GM18498 (cell line): ENCODE measurements around the gene GUCY2F.

Experiments
- ATAC-seq: cut with Tn5 transposase; IDR thresholded peaks from one replicate; pipeline ENCODE4 v1.9.1; 2021; ENCODE audit warnings: mild to moderate bottlenecking, moderate library complexity; ENCODE audit not compliant: unreplicated experiment

Gene GUCY2F

DNA sequence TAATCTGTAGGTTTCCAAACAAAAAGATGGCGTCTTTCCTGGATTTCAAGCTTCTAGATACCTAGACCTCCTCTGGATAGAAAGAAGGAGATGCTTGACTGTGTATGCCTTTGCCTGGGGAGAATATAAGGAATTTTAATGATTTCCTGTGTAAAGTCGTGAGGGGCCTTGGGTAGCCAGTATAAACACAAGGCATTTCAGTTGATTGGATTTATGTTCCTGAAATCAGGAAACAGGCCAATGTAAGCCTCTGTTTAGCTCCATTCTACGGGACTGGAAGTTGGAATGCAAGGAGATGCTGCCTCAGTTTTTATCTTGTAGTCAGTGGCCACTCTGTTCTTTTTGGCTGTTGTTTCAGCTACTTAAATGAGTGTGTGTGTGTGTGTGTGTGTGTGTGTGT lies 137.2 kb downstream of the GUCY2F start:
- ATAC-seq, result no peak

DNA sequence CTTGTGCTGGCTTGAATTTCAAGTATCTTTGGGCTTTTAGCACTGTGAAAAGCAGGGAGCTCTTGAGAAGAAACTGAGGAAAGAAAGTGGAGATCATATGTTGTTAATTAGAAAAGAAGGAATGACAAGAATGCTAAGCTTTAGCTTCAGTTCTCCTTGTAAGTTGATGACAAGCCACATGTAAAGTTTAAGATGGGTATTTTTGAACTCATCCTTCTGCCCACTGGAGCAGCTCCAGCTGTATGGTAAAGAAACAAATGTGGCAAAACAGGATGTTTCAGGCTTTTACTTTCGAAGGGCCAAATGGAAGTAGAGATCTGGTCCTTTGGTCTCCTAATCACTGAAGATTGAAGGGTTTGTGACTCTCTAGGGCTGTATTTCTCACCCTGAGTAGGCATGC lies 137.8 kb downstream of the GUCY2F start:
- no peak for ATAC-seq

DNA sequence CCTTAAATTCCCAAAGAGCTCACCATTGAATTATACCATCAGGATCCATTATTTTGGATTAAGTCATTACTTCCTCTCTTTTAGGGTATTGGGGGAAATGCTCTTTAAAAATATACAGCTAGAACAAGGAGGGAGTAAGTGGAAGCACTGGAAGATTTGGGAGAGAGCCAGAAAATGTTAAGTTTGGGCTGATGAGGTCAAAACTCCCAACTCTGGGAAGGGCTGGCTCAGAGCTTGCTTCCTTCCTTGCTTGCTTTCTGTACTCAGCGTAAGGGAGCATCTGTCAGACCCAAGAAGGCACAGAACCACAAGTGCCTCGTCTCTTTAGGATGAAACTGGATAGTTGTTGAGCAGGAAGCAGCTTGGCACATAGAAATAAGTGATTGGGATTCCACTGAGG lies 138.2 kb downstream of the GUCY2F start:
- ATAC-seq, result no peak

DNA sequence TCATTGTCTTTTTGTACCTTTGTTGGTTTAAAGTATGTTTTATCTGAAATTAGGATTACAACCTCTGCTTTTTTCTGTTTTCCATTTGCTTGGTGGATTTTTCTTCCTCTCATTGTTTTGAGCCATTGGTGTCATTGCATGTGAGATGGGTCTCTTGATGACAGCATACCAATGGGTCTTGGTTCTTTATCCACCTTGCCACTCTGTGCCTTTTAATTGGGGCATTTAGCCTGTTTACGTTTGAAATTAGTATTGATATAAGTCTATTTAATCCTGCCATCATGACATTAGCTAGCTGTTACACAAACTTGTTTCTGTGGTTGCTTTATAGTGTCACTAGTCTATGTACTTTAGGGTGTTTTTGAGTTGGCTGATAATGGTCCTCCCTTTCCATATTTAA lies 145.7 kb downstream of the GUCY2F start:
- no peak for ATAC-seq

DNA sequence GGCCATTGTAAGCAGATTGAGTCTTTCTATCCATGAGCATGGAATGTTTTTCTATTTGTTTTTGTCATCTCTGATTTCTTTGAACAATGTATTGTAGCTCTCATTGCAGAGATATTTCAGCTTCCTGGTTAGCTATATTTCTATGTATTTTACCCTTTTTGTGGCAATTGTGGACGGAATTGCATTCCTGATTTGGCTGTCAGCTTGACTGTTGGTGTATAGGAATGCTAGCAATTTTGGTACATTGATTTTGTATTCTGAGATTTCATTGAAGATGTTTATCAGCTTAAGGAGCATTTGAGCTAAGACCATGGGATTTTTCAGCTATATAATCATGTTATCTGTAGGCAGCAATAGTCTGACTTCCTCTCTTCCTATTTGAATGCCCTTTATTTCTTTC lies 154.6 kb downstream of the GUCY2F start:
- no peak for ATAC-seq
